Omental fat pad (tissue), 4 donors: ENCODE data around the gene BTG4. TPM values are rescaled to one million over a fixed set of nuclear protein-coding genes. Genes with fewer than 3 reads are reported as not detected.

ENCODE experiments used
- ATAC-seq: fragments of 150-250 bp; one replicate; pipeline ENCODE4 v1.9.1; 2016; ENCODE audit warnings: mild to moderate bottlenecking, moderate library complexity; ENCODE audit not compliant: low FRiP score
- DNase-seq: peaks from one replicate; pipeline ENCODE4 v3.0.0-alpha.2; 2019; ENCODE audit warnings: low spot score
- CTCF ChIP-seq, 3 donors: fragments of 450-650 bp; IDR thresholded peaks; one replicate each; pipeline ENCODE4 v1.5.1; 2016 to 2017; ENCODE audit warnings: antibody characterized with exemption in 3 of 3, mild to moderate bottlenecking in 3 of 3, moderate library complexity in 2 of 3
- small RNA-seq: library from RNA; depleted of rRNA; stranded (forward); fragments of <200 nt; gene quantifications from one replicate; pipeline ENCODE3, GENCODE V24; 2016
- total RNA-seq, 4 donors: library from RNA; depleted of rRNA; stranded (reverse); fragments of >200 nt; gene quantifications; one replicate each; pipeline ENCODE4 v1.1.0, GENCODE V29; 2016

BTG4 gene
- total RNA-seq, 4 donors from 2014 or later, result not detected

- ATAC-seq, result peak; percentile 88
- peak in 1 of 3 donors; percentile 62 for TF ChIP-seq CTCF (IDR thresholded peaks at IDR 0.05)
- DNase-seq, result peak; percentile 54
Measured at GRCh38 chr11:111446404-111447111, 65.6 kb downstream of the BTG4 start.

DNA sequence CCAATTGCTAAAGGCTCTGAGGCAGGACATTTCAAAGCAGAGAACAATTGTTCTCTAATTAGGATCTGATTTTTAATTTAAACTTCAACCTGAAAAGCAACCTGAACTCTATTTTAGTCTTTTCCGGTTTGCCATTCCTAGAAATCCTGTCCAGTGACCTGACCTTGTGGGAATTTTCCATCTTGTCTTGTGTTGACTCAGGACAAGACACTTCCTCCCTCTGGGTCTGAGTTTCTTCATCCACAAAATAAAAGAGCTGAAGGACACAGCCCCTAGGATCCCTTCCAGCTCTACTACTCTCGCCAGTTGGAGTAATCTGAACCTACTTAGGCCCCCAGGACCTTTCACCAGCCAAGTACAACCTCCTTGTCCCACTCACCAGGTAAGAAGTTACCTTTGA lies 66.6 kb downstream of the BTG4 start:
- DNase-seq (no peak), ATAC-seq (no peak)
- no peak for TF ChIP-seq CTCF (IDR thresholded peaks at IDR 0.05)

Small RNA genes lying within 50 kb of the gene (small RNA-seq; reads per million reads assigned to genes)
- 0.39 reads per million for gene MIR34B
- gene MIR34C, result 3.6 reads per million, percentile 67 among the genes with 10 or more reads in this experiment

Other genes with a start within 250 kb of the BTG4 start
- 1 to 10 TPM in 1 of 4 donors, under 1 TPM in 2, not detected in 1; 0.50 to 4.7 (median 0.84) TPM for gene POU2AF3, start 213.8 kb downstream of the BTG4 start, total RNA-seq
- gene POU2AF1, start 133.1 kb downstream of the BTG4 start, total RNA-seq, result 1 to 10 TPM in 2 of 4 donors, under 1 TPM in 1, not detected in 1; 0.69 to 2.2 (median 1.9) TPM
- not detected for gene HOATZ, start 2.4 kb upstream of the BTG4 start, total RNA-seq
- 10 to 100 TPM; 10.2 to 23.8 (median 15.4) TPM for gene LAYN, start 28.3 kb upstream of the BTG4 start, total RNA-seq
- gene SIK2, start 90.1 kb upstream of the BTG4 start, total RNA-seq, result 100 to 1,000 TPM in 1 of 4 donors, 10 to 100 TPM in 3; 27.3 to 111 (median 73.6) TPM